Dedifferentiated amniotic fluid mesenchymal stem cell (primary cell): ENCODE data around the gene SPAG16.
"Not testable (repeated sequence)": the region's sequence is repeated elsewhere in the genome, so short reads cannot be mapped to it uniquely, and the experiment has no call there.

Experiments used
- DNase-seq: peaks from one replicate; pipeline ENCODE4 v3.0.0-alpha.2; 2016; ENCODE audit errors: extremely low spot score

SPAG16 gene

DNA sequence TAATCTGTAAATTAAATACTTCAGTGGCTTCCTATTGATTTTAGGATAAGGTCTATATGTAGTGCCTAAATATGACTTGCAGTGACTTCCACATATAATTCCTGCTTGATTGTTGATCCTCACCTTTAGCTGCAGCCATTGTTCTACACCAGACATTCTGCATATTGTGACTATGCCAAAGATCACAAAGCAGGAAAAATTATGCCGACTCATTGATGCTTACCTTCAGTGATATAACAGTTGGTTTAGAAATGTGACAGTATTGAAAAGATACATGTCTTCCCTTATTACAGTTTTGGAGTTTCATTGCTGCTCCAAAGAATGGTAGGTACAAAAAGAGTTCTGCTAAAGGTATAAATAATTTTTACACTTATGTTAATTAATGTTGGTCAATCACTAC, 12.3 kb upstream of the SPAG16 start:
- no peak for DNase-seq

DNA sequence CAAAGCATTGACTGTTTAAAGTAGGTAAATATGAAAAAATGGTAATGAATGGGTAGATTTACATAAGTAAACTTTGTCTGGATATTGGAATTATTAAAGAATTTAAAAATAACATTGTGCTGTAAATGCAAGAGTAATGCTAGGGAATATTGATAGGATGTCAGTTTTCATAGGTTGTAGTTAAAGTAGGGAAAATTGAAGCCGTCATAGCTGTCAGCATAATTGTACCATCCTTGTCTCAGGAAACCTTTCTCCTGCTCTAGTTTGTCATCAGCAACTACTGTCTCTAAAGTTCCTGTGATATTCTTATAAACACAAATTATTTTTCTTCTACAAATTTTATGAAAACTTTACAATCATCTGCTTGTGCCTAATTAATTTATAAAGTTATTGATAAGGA, 10.1 kb upstream of the SPAG16 start:
- no peak for DNase-seq

DNA sequence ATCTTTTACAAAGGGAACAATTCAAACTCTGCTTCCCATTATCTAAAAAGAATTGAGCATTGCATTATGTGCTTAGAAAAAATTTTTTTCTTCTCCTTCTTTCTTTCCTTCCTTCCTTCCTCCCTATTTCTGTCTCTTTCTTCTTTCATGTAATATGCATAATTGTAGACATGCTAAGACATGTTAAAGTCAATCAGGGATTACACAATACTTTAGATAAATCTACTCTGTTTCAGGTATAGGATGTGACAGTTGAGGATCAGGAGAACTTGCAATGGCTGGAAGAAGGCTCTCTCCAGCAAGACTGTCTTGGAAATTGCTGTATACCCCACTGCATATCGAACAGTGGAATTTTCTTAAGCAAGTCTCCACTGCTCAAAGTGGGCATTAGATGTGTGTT, 9.0 kb upstream of the SPAG16 start:
- DNase-seq = no peak

- not testable (repeated sequence) for DNase-seq
Measured at GRCh38 chr2:213277134-213277533, 7.1 kb upstream of the SPAG16 start.

GRCh38 chr2:213279116-213279620, 5.1 kb upstream of the SPAG16 start:
- no peak for DNase-seq

DNA sequence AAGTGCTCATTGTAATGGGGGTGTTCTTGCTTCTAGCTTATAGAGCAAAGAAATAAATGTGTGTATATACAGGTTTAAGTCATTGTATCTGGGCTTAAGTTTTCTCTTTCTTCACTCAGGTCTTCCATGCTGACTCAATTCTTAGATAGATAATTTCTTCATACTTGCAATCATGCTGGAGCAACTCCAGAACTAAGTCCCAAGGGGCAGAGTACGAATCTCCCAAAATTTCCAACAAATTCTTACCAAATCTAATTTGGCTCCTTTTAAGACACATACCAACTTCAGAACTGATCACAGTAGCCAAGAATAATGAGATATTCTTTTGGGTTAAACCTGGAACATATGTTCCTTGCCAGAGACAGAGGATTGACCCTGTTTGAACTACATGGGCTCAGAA, 4.3 kb upstream of the SPAG16 start:
- DNase-seq = peak; percentile 18

DNA sequence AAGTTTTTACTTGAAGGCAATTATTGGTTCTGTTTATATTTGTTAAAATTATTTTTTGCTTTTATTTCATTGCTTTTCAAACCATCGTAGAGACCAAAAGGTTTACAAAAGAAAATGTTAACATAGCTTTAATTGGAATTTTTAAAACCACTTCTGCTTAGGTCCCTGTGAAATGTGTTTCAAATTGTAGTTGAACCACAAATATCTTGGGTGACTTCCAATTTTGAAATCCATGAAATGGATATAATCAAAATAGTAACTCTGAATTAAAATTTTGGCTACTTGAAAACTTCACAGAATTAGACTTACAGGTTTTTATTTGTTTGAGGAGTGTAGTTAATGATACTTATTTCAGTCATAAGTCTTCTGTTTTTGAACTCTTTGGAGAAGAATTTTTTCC, 3.1 kb upstream of the SPAG16 start:
- peak; percentile 61 for DNase-seq

DNA sequence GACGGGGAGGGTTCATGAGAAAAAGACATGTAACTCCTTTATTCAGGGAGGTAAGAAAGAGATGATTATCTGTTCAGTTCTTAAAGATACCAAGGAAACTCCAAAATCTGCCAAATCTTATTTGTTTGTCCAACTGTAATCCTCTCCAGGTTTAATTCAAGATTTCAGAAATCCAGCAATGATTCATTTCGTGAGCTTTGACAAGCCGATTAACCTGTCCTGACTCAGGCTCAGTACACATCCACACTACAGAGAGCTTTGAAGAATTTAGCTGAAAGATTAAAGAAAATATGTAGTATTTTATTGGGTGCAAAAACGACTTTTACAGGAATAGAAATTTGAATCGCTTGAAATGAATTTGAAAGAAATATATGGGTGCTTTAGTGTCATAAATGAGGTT, 1.1 kb downstream of the SPAG16 start:
- DNase-seq = no peak

- no peak for DNase-seq
Measured at GRCh38 chr2:213286161-213286560, 1.9 kb downstream of the SPAG16 start.

DNA sequence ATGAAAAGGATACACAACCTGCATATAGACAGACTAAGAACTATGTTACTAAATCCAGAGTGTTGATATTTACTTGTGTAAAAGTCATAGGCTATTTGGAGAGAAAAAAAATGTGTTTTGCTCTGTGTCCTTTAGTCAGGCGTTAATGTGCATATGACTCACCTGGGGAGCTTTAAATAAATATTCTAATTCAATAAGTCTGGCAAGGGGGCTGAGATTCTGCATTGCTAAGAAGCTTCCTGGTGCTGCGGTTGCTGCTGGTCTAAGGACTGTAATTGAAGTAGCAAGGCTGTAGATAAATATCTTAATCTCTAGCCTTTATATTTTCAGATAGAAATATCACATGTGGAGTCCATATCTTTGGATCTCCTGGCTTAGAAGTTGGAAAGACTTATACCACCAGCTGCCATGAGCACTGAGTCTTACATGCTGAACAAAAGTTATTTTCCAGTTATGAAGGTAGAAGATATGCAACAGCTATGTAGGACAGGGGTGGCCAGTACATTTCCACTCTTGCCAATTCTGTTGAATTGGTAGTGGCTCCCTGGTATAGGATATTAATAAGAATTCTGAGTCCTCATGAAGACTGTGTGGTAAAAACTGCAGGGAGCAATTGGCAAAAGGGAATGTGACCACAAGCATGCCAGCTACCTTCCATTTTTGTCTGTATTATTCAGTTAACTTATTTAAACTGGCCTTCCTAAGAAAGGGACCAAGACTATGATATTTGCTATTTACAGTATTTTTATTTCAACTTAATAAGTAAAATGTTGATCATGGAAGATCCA, 4.8 kb downstream of the SPAG16 start:
- DNase-seq = no peak

DNA sequence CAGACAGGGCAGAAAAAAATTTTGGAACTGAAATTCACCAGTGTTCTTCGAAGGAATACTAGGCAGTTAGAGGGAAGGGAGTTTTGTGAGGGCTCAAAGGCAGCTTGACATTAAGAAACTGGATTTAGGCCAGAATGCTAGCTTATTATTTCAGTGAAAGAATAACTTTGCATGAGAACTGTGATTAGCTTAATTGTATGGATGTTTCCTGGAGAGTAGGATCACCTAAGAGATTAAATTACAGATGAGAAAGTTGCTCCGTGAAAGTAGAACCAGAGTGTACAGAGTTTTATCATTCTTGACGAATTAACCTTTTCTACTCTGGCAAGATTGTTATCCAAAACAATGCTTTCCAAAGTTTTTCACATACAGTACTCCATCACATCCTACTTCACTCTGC, 6.2 kb downstream of the SPAG16 start:
- DNase-seq = no peak

DNA sequence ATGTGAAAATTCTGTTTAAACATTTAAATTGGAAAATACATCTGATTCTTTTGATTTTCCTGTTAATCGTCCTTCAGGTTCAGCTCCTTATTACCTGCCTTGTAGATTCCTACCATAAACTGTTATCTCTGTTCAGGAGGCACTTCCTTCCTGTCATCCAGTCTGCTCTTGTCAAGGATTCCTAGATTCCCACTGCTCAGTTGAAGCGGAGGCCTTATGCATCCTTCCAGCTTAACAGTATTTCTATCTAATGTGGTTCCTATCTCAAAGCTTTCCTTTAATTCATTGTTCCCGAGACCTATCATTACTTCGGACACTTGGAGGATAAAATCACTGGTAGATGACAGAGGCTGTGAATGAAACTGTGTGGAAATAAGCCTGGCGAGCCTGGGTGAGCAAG, 12.0 kb downstream of the SPAG16 start:
- no peak for DNase-seq

DNA sequence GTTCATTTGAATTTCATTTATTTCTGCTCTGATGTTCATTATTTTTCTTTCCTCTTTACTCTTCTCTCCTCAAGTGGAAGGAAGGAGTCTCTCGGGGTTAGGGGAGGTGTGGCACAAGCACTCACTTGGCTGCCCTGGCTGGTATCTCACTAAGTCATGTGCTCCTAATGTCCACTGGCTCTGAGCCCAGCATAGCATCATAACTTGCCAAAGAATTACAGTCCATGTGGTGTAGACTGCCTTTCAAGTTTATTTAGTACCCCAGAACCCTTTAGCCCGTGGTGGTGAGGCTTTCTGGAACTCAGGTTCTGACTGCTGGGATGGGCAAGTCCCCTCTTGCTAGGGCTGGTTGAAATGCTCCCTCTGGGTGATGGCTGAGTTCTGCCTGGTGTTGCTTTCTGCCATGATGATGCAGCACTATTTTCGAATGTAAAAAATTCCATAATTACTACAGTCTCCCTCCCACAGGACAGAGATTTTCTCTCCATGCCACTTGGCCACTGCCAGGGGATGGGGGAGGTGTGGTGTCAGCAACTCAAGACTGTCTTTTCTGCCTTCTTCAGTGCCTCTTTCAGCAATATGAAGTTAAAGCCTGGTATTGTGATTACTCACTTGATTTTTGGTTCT, 22.2 kb downstream of the SPAG16 start:
- DNase-seq = no peak

GRCh38 chr2:213315168-213315876, 31.1 kb downstream of the SPAG16 start:
- no peak for DNase-seq

DNA sequence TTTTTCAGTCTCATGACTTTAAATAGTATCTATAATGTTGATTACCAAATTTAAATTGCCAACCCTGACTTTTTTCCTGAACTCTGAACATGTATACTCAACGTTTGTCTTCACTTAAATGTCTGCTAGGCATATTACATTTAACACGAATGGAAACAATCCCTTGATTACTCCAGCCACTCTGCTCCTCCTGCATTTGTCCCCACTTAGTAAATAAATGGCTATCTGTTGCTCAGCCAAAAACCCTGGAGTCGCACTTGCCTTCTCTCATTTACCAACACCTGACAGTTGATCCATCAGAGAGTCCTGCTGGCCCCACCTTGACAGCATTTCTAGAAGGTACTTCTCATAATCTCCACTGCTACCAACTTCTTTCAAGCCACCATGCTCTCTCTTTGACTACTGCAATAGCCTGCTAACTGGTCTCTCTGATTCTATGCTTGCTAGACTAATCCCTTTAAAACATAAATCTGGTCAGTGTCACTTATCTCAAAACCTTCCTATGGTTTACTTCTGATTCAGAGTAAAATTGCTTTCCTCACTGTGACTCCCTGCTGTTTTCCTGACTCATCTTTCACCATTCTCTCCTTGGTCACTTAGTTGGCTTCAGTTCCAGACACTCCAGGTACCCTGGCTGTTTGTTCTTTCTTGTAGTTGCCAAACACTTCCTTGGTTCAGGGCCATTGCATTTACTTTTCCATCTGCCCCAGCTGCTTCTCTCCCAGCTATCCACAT, 31.9 kb downstream of the SPAG16 start:
- no peak for DNase-seq

DNA sequence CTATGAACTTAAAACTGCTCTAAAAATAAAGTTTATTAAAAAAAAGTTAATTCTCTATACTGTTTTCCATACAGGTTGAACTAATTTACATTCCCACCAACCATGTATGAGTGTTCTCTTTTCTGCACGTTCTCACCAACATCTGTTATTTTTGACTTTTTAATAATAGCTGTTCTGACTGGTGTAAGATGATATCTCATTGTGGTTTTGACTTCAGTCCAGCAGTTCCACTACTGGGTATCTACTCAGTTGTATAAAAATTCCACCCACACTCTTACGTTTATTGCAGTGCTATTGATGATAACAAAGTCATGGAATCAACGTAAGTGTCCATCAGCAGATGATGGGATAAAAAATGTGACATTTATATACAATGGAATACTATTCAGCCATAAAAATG, 33.7 kb downstream of the SPAG16 start:
- no peak for DNase-seq

DNA sequence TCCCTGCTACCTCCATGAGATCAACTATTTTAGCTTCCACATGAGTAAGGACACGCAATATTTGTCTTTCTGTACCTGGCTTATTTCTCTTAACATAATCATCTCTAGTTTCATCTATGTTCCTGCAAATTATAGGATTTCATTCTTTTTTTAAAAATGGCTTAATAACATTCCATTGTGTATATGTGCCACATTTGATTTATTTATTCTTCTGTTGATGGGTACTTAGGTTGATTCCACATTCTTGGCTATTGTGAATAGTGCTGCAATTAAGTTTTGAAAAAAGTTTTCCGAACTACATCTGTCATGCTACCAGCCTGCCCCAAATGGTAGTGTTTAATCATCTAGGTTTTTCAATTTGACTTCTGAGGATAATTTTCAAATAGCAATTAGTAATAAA, 36.3 kb downstream of the SPAG16 start:
- no peak for DNase-seq

- no peak for DNase-seq
Measured at GRCh38 chr2:213336253-213336770, 52.0 kb downstream of the SPAG16 start.

GRCh38 chr2:213353419-213353818, 69.2 kb downstream of the SPAG16 start:
- DNase-seq = no peak

DNA sequence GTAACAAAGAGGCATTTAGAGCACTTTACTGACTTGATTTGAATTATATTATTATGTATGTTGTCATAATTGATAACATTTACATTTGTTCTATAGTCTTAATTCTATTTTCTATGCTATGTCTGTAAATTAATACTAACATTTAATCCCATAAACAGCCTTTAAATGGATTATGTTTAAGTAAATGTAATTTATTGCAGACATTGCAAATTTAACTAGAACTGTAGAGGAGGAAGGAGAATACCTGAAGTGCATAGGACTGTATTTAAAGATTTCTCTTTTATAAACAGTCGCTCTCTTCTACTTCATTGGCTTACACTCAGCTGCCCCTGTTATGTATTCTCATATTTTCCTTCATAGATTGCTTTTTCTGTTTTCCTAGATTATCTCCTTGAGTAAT, 92.4 kb downstream of the SPAG16 start:
- no peak for DNase-seq

- DNase-seq = not testable (repeated sequence)
Measured at GRCh38 chr2:213407027-213407426, 122.8 kb downstream of the SPAG16 start.
